Dermis microvascular lymphatic vessel endothelial cell (primary cell): Measurements from ENCODE around the gene ANKMY1. TPM values are rescaled to one million over a fixed set of nuclear protein-coding genes. Genes with fewer than 3 reads are reported as not detected.

ENCODE experiments used
- DNase-seq, 2 donors: peaks; one replicate each; pipeline versions ENCODE4 v3.0.0 to v3.0.0-alpha.2; 2010; ENCODE audit warnings: low read depth in 2 of 2
- total RNA-seq: library from RNA; depleted of rRNA; stranded (reverse); fragments of >200 nt; gene quantifications from 2 replicates; pipeline ENCODE4 v1.2.1, GENCODE V29; 2014

ANKMY1 gene
- total RNA-seq: 3.2 and 6.2 TPM in 2 replicates

GRCh38 chr2:240557808-240558207, at the start of gene ANKMY1:
TSS of gene ANKMY1 (minus strand) at chr2:240557988. CDS start at chr2:240557335, 653 bp downstream.
- peak in 1 of 2 donors; percentile 81 for DNase-seq

DNA sequence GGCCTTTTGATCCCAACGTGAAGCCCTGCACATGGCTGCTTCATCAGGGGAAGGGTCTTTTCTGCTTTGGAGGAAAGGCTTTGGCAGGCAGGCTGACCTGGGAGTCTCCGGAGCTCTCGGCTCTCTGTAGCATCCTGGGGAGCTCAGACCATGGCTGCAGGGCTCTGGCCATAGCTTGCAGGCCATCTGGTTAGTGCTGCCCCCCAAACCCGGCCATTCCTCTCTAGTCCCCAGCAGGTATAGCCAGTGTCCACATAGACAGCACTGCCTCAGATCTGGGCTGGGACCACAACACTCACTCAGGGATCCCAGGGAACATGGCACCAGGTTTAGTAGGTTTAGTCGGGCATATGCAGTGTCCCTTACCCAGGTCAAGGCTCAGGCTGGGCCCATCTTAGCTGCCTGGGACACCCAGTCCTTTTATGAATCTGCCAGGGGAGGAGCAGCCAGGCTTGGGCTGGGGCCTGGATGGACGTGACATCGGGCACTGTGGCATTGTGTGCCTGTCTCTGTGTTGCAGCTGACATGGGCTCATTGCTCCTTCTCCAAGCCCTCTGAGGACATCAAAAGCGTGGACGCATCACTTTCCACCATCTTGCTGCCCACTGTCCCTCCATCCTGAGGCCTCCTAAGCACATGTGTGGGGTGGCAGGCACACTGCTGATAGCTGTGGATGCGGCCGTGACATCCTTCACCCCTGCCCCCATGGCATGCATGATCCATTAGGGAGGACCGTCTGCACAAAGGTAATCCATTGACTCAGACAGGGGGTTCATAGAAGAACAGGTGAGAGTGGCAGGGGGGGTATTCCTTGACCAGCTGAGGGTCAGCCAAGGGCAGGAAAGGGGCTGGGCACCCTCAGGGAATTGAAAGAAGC, 48.3 kb upstream of the ANKMY1 start:
- no peak for DNase-seq

- no peak for DNase-seq
Measured at GRCh38 chr2:240604939-240605716, 47.3 kb upstream of the ANKMY1 start.

- peak; percentile 84 to 87 for DNase-seq
Measured at GRCh38 chr2:240604291-240604938, 46.6 kb upstream of the ANKMY1 start.

GRCh38 chr2:240603846-240604245, 46.1 kb upstream of the ANKMY1 start:
- no peak for DNase-seq

- no peak for DNase-seq
Measured at GRCh38 chr2:240603081-240603835, 45.5 kb upstream of the ANKMY1 start.

DNA sequence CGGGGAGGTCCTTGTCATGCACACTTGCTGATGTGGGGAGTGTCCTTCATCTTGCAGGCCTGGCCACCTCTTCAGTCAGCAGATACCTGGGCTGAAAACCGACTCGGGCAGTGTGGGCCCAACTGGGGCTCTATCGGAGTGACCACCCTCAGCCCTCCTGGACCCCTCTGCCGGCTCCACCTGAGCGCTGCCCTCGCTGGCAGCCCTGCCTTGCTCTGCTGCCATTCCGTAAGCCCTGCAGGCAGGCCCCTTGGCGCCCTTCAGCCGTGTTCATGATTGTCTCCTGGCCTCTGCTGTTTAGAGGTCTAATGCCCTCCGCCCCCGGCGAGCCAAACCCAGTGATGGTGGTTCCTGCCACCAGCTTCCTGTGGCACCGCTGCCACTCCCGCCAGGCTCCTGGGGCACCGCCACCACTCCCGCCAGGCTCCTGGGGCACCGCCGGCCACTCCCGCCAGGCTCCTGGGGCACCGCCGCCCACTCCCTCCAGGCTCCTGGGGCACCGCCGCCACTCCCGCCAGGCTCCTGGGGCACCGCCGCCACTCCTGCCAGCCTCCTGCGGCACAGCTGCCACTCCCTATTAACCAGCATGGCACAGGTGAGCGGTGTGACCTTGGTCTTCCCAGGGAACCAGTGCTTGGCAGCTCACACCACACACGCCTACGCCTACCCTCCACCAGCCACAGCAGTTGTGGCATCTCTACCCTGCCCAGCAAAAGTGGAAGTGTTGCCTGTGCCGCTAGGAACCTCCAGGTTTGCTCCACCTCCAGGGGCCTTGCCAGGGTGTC, 44.7 kb upstream of the ANKMY1 start:
- DNase-seq: no peak

GRCh38 chr2:240601831-240602160, 44.0 kb upstream of the ANKMY1 start:
- no peak for DNase-seq

DNA sequence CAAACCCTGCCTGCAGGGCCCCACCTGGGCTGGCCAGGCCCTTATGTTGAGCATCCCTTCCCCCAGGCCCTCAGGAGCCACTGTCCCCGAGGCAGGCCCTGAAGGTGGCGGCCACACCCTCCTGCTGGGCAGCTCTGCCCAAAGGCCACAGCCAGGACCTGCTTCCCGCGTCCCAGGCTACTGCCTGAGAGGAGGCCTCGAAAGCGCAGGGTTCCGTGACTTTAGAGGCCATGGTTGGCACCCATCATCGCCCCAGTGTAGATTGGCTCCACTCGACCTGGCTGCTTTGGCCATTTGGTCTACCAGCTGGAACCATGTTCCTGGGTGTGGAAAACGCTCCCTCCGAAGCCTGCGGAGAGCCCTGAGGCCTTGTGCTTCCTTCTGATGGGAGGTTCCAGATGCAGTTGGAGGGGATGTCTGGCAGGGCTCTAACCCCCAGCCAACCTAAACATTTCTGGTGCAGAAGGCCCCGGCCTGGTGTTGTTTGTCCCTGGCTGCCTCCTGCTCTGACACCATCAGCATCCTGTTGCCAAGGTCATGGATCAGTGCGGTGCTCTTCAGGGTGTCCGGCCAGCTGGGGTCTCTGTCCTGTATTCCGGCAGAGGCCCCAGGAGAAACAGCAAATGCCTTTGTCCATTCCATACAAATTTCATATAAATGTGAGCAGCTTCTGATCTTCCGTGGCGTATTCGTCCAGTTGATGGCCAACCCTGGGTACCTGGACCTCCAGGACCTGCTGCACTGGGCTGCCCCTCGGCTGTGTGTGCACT, 43.5 kb upstream of the ANKMY1 start:
- peak in 1 of 2 donors; percentile 36 for DNase-seq

DNA sequence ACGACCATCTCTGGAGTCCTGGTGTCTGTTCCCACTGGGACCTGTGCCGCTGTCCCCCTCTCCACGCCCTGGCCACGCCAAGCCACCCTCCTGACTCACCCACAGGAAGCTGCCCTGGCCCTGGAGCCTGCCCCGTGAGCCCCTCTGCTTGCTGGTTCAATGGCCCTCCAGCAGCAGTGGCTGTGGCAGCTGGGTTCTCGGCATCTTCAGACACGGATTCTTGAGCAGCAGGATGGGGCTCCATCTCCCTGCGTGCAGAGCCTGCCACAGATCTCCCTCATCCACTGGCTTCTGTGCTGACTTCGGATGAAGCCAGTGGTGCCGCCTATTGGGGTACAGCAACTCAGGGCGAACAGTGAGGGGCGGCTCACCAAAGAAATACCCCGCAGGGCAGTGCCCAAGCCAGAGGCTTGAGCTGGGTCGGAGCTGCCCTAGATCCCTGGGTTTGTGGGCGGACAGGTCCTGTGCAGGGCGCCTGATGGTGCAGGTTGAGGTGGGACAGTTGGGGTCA, 42.7 kb upstream of the ANKMY1 start:
- no peak for DNase-seq

- no peak for DNase-seq
Measured at GRCh38 chr2:240599141-240599583, 41.4 kb upstream of the ANKMY1 start.

- DNase-seq: no peak
Measured at GRCh38 chr2:240598311-240598911, 40.6 kb upstream of the ANKMY1 start.

- no peak for DNase-seq
Measured at GRCh38 chr2:240597419-240598181, 39.8 kb upstream of the ANKMY1 start.

GRCh38 chr2:240597054-240597418, 39.2 kb upstream of the ANKMY1 start:
- no peak for DNase-seq

DNA sequence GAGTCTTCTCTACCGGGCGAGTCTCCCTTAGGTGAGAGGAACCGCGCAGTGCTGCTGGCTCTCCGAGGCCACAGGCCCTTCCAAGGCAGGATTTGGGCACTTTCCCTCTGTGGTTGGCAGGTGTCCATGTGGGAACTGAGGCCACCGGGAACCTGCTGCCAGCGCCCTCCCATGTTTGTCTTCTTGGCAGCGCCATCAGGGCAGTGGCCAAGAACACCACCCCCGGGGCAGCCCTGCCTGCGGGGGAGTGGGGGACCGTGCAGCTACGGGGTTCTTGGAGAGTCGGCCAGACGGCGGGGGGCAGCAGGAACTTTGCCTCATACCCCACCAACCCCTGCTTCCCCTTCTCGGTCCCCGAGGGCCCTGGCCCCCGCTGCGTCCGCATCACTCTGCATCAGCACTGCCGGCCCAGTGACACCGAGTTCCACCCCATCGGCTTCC, 38.7 kb upstream of the ANKMY1 start:
- DNase-seq: no peak

GRCh38 chr2:240596080-240596460, 38.3 kb upstream of the ANKMY1 start:
- DNase-seq: no peak

GRCh38 chr2:240595381-240596079, 37.7 kb upstream of the ANKMY1 start:
- DNase-seq: no peak
